ENCODE results near the gene SPATS2L. TPM values are rescaled to one million over a fixed set of nuclear protein-coding genes. Genes with fewer than 3 reads are reported as not detected.

SPATS2L gene
- total RNA-seq, 1 experiment from 2014 or later = not detected

DNA sequence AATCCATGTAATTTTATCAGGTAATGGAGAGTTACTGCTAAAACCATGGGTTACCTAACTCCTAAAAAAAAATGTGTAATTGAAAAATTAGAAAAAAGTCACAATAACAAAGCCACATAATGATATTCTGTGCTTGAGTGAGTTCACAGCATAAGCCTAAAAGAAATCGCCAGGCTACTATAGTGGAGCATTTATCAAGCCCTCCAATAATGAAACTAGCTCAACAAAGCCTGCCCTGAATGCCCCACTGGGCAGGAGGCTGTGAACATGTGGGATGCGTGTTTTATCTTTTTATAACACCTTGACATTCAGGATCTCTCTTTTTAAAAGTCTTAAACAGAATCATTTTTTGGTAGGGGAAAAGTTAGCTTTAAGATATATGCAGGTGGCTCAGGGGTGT lies 117.0 kb downstream of the SPATS2L start:
- DNase-seq (ENCODE audit: low spot score) = no peak
- in situ Hi-C loops (cut with HindIII; ENCODE audit: low sequenced_read_pairs) = no loop called here

- DNase-seq (ENCODE audit: low spot score) = no peak
- in situ Hi-C loops (cut with HindIII; ENCODE audit: low sequenced_read_pairs) = no loop called here
These were observed 118.7 kb downstream of the SPATS2L start for GRCh38 chr2:200425026-200425821.

DNA sequence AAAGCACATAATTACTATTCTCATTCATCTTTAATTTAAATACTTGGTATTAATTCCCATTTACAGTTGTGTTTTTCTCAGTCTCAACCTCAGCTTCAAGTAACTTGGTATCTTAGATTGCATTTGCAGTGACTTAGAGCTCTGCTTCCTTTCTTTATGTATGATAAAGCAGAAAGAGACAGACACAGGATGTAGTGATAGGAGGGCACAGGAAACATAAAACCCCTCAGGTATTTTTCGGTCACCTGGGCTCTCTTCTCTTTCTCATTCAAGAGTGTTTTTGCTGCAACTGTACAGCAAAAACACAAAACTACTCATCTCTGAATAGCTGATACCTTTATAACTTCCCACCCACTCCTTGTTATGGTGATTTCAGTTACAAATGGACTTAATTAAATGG lies 120.3 kb downstream of the SPATS2L start:
- in situ Hi-C loops (cut with HindIII; ENCODE audit: low sequenced_read_pairs) = no loop called here
- no peak for DNase-seq (ENCODE audit: low spot score)

GRCh38 chr2:200428961-200429665 lies 122.6 kb downstream of the SPATS2L start:
- in situ Hi-C loops (cut with HindIII; ENCODE audit: low sequenced_read_pairs) = no loop called here
- no peak for DNase-seq (ENCODE audit: low spot score)

- in situ Hi-C loops (cut with HindIII; ENCODE audit: low sequenced_read_pairs) = no loop called here
- DNase-seq (ENCODE audit: low spot score) = no peak
These were observed 123.5 kb downstream of the SPATS2L start for GRCh38 chr2:200430017-200430416.

- DNase-seq (ENCODE audit: low spot score) = no peak
- in situ Hi-C loops (cut with HindIII; ENCODE audit: low sequenced_read_pairs) = no loop called here
These were observed 125.7 kb downstream of the SPATS2L start for GRCh38 chr2:200431996-200432705.

DNA sequence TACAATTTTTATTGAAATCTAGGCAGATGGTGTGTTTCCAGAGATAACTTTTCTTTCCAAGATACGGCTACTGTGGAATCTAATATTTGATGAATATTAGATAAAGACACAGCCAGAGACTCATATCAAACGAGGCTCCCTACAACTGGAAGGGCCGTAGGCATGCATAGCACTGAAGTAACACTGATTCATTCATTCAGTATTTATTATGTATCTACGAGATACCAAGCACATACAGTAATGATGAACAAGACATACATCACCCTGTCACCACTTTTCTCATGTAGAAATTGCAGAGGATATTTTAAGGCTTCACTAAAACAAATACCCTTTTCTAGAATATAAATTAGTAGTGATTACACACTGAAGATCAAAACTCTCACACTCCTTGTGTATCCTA lies 128.9 kb downstream of the SPATS2L start:
- in situ Hi-C loops (cut with HindIII; ENCODE audit: low sequenced_read_pairs) = no loop called here
- DNase-seq (ENCODE audit: low spot score) = no peak

DNA sequence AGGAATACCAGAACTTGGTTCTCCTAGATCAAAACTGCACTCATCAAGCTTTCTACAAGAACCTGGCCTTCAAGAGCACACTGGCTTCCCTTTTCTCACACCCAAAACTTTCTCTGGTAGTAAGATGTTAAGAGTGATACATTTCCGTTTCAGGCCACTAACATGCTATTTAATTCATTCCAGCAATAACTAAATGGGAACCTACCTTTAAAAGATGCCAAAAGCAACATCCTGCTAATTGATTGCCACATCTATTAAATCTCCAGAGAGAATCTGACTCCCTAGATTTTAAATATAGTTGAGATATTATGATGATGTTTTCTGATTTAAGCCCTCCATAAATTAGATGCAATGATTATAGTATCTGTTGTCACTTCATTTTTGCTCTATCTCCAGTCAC lies 131.8 kb downstream of the SPATS2L start:
- DNase-seq (ENCODE audit: low spot score) = no peak
- in situ Hi-C loops (cut with HindIII; ENCODE audit: low sequenced_read_pairs) = no loop called here

- in situ Hi-C loops (cut with HindIII; ENCODE audit: low sequenced_read_pairs) = no loop called here
- DNase-seq (ENCODE audit: low spot score) = no peak
These were observed 132.4 kb downstream of the SPATS2L start for GRCh38 chr2:200438846-200439245.

DNA sequence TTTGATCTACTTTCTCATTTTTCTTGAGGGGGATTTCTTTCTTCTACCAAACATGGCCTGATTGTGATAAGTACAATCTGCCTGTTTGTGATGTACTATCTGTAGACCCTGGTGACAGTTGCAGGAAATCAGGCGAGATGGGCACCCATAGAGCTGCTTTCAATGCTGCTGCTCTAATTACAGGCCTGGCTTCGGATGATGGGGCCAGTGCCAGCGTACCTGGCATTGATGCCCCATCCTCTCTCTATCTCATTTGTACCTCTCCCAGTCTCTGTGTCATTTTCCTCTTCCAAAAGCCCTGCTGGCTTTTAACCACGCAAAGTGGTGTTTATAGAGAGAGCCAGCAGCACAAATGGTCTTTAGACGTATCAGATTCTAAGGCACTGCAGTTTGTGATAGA lies 133.5 kb downstream of the SPATS2L start:
- DNase-seq (ENCODE audit: low spot score) = peak; percentile 91
- in situ Hi-C loops (cut with HindIII; ENCODE audit: low sequenced_read_pairs) = no loop called here

DNA sequence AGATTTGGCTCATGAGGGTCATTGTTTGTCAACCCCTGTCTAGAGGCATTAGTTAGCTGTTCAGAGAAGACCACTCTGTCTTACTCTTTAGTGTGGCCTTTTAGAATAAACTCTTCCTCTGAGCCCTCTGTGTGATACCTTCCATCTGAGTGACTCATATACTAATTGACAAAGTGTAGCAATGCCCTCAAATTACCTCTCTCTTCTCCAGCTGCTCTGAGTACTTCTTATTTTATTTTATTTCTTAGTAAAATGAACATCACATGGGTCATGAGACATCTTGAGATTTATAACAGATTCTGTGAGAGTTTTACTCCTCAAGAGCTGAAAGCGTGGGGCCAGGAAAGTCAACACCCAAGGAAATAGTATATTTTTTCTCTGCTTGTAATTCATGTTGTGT lies 136.0 kb downstream of the SPATS2L start:
- in situ Hi-C loops (cut with HindIII; ENCODE audit: low sequenced_read_pairs) = no loop called here
- no peak for DNase-seq (ENCODE audit: low spot score)

GRCh38 chr2:200443376-200443775 lies 136.9 kb downstream of the SPATS2L start:
- in situ Hi-C loops (cut with HindIII; ENCODE audit: low sequenced_read_pairs) = no loop called here
- DNase-seq (ENCODE audit: low spot score) = no peak

DNA sequence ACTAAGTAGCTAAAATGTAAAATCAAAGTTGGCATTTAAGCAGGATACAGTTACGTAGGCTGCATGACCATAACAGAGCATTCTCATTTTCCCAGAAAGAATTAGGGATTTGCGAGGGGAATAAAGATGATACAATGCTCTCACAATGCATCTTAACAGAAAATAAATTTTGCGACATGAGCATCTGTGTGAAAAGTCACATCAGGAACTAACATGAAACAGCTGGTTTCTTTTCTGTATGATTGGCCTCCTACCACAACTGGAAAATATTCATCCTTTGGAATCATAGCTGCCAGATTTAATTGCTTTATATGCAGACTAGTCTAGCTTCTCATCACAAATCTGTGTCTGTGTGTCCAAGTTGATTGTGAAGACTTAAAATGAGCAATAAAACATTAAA lies 137.4 kb downstream of the SPATS2L start:
- in situ Hi-C loops (cut with HindIII; ENCODE audit: low sequenced_read_pairs) = no loop called here

GRCh38 chr2:200444530-200444929 lies 138.0 kb downstream of the SPATS2L start:
- no peak for DNase-seq (ENCODE audit: low spot score)
- in situ Hi-C loops (cut with HindIII; ENCODE audit: low sequenced_read_pairs) = no loop called here

More for the DNA sequence above, 137.4 kb downstream of the SPATS2L start:
- no peak for DNase-seq (ENCODE audit: low spot score)

- DNase-seq (ENCODE audit: low spot score) = no peak
- in situ Hi-C loops (cut with HindIII; ENCODE audit: low sequenced_read_pairs) = no loop called here
These were observed 138.8 kb downstream of the SPATS2L start for GRCh38 chr2:200445284-200445683.

DNA sequence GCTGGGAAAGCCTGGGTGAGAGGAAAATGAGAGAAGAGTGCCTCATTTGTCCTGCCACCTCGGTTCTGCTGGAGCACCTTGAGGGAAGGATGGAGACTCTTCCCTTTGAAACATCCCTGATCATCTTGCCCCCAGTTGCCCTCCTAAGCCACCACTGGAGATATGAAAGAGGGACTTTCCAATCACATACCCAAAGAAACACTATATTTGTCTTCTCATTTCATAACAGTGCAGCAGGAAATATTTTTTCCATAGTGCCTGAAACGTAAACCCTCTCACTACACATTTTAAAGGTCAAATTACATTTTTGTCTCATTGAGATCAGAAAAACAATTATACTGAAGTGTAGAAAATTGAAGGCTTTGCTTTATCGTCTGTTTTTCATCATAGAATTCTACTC lies 140.1 kb downstream of the SPATS2L start:
- in situ Hi-C loops (cut with HindIII; ENCODE audit: low sequenced_read_pairs) = no loop called here
- no peak for DNase-seq (ENCODE audit: low spot score)

GRCh38 chr2:200447139-200447855 lies 140.8 kb downstream of the SPATS2L start:
- DNase-seq (ENCODE audit: low spot score) = peak; percentile 79
- in situ Hi-C loops (cut with HindIII; ENCODE audit: low sequenced_read_pairs) = no loop called here

- in situ Hi-C loops (cut with HindIII; ENCODE audit: low sequenced_read_pairs) = no loop called here
- no peak for DNase-seq (ENCODE audit: low spot score)
These were observed 142.0 kb downstream of the SPATS2L start for GRCh38 chr2:200448455-200448854.

DNA sequence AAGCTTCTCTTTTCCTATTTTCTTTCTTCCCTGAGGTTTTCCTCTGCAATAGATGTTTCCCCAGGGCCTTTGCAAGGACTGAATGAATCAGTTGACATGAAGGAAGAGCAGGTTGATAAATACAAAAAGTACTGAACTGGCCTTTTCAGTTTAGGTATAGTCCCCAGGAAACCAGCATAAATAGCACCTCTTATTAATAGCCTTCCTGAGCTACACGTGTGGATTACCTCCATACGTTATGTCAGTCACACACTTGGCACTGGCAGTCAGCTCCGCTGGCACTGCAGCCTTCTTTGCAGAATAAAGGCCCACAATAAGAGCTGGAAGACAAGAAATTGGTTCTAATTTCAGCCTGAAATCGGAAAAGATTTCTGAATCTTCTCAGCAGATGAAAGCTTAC lies 142.7 kb downstream of the SPATS2L start:
- in situ Hi-C loops (cut with HindIII; ENCODE audit: low sequenced_read_pairs) = no loop called here
- no peak for DNase-seq (ENCODE audit: low spot score)

- in situ Hi-C loops (cut with HindIII; ENCODE audit: low sequenced_read_pairs) = no loop called here
- DNase-seq (ENCODE audit: low spot score) = no peak
These were observed 143.8 kb downstream of the SPATS2L start for GRCh38 chr2:200450288-200450687.
